ENCODE measurements around the gene GPR157.

GRCh38 chr1:9111957-9112356 lies 16.9 kb downstream of the GPR157 start:
- TF ChIP-seq, protein P1, sequence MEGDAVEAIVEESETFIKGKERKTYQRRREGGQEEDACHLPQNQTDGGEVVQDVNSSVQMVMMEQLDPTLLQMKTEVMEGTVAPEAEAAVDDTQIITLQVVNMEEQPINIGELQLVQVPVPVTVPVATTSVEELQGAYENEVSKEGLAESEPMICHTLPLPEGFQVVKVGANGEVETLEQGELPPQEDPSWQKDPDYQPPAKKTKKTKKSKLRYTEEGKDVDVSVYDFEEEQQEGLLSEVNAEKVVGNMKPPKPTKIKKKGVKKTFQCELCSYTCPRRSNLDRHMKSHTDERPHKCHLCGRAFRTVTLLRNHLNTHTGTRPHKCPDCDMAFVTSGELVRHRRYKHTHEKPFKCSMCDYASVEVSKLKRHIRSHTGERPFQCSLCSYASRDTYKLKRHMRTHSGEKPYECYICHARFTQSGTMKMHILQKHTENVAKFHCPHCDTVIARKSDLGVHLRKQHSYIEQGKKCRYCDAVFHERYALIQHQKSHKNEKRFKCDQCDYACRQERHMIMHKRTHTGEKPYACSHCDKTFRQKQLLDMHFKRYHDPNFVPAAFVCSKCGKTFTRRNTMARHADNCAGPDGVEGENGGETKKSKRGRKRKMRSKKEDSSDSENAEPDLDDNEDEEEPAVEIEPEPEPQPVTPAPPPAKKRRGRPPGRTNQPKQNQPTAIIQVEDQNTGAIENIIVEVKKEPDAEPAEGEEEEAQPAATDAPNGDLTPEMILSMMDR (IDR thresholded peaks at IDR 0.05; ENCODE audit: insufficient read depth, low read depth, low read length): no peak
- TF ChIP-seq EZH2 (IDR thresholded peaks at IDR 0.05; ENCODE audit: insufficient read depth, low read length): no peak
